Renal pelvis (tissue), 3 donors: ENCODE data around the gene ADPRM. TPM values are rescaled to one million over a fixed set of nuclear protein-coding genes. Genes with fewer than 3 reads are reported as not detected.

Experiments used
- polyA plus RNA-seq, 3 donors: library from polyadenylated mRNA; unstranded; fragments of 120-200 nt; gene quantifications; one replicate each; pipeline ENCODE4 v1.2.1, GENCODE V29; 2013; ENCODE audit not compliant: insufficient read length in 3 of 3

ADPRM gene
- polyA plus RNA-seq, 3 donors, result 13.5 to 15.1 (median 13.6) TPM

Other genes starting within 250 kb of the ADPRM start
- gene MYH4, start 228.0 kb upstream of the ADPRM start, polyA plus RNA-seq, result under 1 TPM; 0.03 to 0.21 (median 0.21) TPM
- gene MYH1, start 179.1 kb upstream of the ADPRM start, polyA plus RNA-seq, result under 1 TPM; 0.03 to 0.06 (median 0.06) TPM
- under 1 TPM in 1 of 3 donors, not detected in 2; 0.04 TPM for gene MYH2, start 147.9 kb upstream of the ADPRM start, polyA plus RNA-seq
- 1 to 10 TPM; 7.7 to 8.6 (median 8.4) TPM for gene MYH3, start 40.3 kb upstream of the ADPRM start, polyA plus RNA-seq
- 10 to 100 TPM; 40.6 to 42.4 (median 40.8) TPM for gene SCO1, start 61 bp upstream of the ADPRM start, polyA plus RNA-seq
- 10 to 100 TPM in 2 of 3 donors, 1 to 10 TPM in 1; 8.4 to 16.4 (median 13.2) TPM for gene TMEM220, start 32.4 kb downstream of the ADPRM start, polyA plus RNA-seq
- gene TMEM238L, start 106.5 kb downstream of the ADPRM start, polyA plus RNA-seq, result 1 to 10 TPM; 3.0 to 4.6 (median 3.3) TPM
- under 1 TPM in 1 of 3 donors, not detected in 2; 0.04 TPM for gene PIRT, start 140.5 kb downstream of the ADPRM start, polyA plus RNA-seq